K562 (cell line): ENCODE results near the gene CAV1. TPM values are rescaled to one million over a fixed set of nuclear protein-coding genes. Genes with fewer than 3 reads are reported as not detected.

Experiments used
- ADNP ChIP-seq: fragments of 200-800 bp; sonication (Bioruptor generic); IDR thresholded peaks from 2 replicates; pipeline ENCODE4 v1.6.1; 2016; ENCODE audit warnings: missing genetic modification characterization, missing compliant biosample characterization
- HDAC1 ChIP-seq, 2 experiments: fragments of 450-650 bp; IDR thresholded peaks; 2 replicates each; pipeline ENCODE4 v1.6.1; 2016 to 2017; ENCODE audit warnings: inconsistent platforms in 1 of 2, mild to moderate bottlenecking in 1 of 2, moderate library complexity in 1 of 2
- RCOR1 ChIP-seq, 2 experiments: IDR thresholded peaks; 2 replicates each; pipeline ENCODE4 v1.6.1; 2012; ENCODE audit warnings: low read depth in 2 of 2, low read length in 2 of 2, borderline replicate concordance in 1 of 2, improper control_type of control experiment in 1 of 2
- SUPT5H ChIP-seq: fragments of 450-650 bp; IDR thresholded peaks from 2 replicates; pipeline ENCODE4 v1.6.1; 2016
- ZNF592 ChIP-seq: fragments of 450-650 bp; IDR thresholded peaks from 2 replicates; pipeline ENCODE4 v1.6.1; 2017; ENCODE audit warnings: antibody characterized with exemption, mild to moderate bottlenecking
- polyA plus RNA-seq, 8 experiments: library from polyadenylated mRNA; depleted of rRNA in 4 of 8; stranded (reverse) in 5 of 8; unstranded in 3 of 8; fragments of >200 nt; fragmentation: Nextera tagmentation in 2 of 8; fragmentation: Illumina TruSeq in 1 of 8; extraction: Ambion mirVana in 2 of 8; extraction: Trizol in 1 of 8; gene quantifications; 2 replicates each; pipeline versions ENCODE4 v1.2.1 to v1.2.3, GENCODE V29; 2011 to 2014; ENCODE audit warnings: inconsistent platforms in 1 of 8, missing spikeins in 1 of 8
- total RNA-seq, 7 experiments: library from RNA; depleted of rRNA in 6 of 7; stranded (reverse); fragments of >200 nt in 6 of 7; fragmentation: Illumina TruSeq in 2 of 7; extraction: Trizol in 2 of 7; gene quantifications; 2 replicates each; pipeline versions ENCODE4 v1.2.1 to v1.2.3, GENCODE V29; 2011 to 2021; ENCODE audit warnings: low replicate concordance in 1 of 7

CAV1 gene
- total and polyA plus RNA-seq, 9 of the 15 experiments (the other 6 are each of a cell fraction or from before 2014, with no cell fraction given) = 0.08 to 1.5 (median 0.63) TPM

- 0 out of 2 replicates have a peak, but pooled peaks have one; percentile 7 for TF ChIP-seq ZNF592
- TF ChIP-seq HDAC1 (IDR thresholded peaks at IDR 0.05) = no peak
- 0 out of 2 replicates have a peak, but pooled peaks have one; percentile 7 for TF ChIP-seq ADNP (tag)
- TF ChIP-seq RCOR1 (IDR thresholded peaks at IDR 0.05; ENCODE audit: borderline replicate concordance in 1 of 2, low read depth in 2 of 2, low read length in 2 of 2) = no peak
- no peak for TF ChIP-seq SUPT5H
Measured at GRCh38 chr7:116502201-116503096, 22.4 kb upstream of the CAV1 start (continued).
